NAMALWA (cell line): ENCODE data around the gene NTNG2.
"Not testable (repeated sequence)": the region's sequence is repeated elsewhere in the genome, so short reads cannot be mapped to it uniquely, and the experiment has no call there.

Source experiments
- DNase-seq: peaks from one replicate; pipeline ENCODE4 v3.0.0-alpha.2; 2015; ENCODE audit warnings: low spot score

Gene NTNG2, protein sequence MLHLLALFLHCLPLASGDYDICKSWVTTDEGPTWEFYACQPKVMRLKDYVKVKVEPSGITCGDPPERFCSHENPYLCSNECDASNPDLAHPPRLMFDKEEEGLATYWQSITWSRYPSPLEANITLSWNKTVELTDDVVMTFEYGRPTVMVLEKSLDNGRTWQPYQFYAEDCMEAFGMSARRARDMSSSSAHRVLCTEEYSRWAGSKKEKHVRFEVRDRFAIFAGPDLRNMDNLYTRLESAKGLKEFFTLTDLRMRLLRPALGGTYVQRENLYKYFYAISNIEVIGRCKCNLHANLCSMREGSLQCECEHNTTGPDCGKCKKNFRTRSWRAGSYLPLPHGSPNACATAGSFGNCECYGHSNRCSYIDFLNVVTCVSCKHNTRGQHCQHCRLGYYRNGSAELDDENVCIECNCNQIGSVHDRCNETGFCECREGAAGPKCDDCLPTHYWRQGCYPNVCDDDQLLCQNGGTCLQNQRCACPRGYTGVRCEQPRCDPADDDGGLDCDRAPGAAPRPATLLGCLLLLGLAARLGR

DNA sequence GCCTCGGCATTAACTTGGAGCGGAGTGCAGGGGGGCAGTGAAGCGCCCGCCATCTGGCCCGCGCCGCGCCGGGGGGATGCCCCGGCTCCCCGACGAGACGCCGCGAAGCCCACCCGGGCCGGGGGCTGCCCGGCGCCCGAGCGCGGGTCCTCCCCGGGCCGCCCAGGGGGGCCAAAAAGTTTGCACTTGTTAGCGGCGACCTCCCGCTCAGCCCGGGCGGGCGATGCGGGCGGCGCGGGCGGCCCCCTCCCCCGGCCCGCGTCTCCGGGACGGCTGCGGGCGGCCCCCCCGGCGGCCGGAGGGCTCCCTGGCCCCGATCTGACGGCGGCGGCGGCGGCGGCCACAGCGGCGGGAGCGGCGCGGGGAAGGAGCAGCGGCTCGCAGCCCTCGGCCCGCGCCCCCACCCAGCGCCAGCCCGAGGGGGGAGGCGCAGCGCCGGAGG is at the start of gene NTNG2:
Gene NTNG2 (plus strand): TSS at position 316 of the 442 bp plus-strand sequence. CDS start 4,774 bp downstream, outside the sequence.
- no peak for DNase-seq

DNA sequence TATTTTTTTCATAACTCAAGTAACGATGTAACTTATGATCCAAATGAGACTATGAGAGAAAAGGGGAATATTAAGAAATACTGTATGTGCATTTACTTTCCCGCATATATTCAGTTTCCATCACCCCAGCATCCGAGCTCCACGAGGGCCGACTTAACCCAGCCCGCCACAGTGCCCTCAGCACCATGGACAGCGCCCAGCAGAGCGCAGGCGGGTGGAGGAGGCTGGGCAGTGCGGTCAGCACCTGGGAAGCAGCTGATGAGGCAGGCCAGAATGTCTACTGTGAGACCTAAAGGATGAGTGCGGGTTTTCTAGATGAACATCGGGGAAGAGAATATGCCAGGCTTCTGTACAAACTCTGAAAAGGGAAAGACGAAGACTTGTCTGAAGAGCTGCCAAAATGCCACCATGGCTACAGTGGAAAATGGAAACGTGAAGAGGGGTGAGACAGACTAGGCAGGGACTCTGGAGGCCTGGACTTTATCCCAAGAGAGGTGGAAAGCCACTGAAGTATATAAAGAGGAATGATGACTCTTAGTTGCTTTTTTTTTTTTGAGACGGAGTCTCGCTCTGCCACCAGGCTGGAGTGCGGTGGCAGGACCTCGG is 47.7 kb upstream of the NTNG2 start:
- DNase-seq, result no peak

DNA sequence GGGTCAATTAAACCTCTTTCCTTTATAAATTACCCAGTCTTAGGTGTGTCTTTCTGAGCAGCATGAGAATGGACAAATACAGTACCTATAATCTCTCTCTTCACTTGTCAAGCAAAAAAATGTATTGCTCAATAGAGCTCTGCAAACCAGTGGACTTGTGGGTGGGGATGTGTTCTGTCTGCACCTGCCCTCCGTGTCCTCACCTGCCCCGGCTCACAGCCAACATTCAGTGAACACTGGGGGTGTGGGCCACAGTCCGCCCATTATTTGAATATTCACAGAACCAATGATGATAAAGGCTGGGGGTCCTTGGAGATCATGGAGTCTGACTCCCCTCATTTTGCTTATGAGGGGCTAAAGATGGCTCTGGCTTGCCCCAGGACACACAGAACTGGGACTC is 45.3 kb upstream of the NTNG2 start:
- no peak for DNase-seq

DNA sequence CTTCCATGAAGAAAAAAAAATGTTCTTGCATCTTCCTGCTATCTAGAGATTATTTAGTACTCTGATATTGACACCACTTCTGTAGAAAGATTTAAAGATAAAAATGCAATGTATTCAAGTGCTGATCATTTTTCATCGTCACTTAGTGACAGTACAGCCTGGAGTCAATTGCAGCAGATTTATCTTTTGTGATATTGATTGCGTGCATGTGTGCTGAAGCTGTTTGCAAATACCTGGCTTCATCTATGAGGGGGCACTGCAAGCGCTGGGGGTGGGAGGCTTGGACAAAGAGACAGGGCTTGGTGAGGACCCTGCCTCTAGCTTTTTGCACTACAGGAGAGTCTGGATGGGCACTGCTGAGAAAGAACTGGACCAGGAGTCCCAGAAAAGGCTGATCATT is 44.2 kb upstream of the NTNG2 start:
- DNase-seq, result no peak

DNA sequence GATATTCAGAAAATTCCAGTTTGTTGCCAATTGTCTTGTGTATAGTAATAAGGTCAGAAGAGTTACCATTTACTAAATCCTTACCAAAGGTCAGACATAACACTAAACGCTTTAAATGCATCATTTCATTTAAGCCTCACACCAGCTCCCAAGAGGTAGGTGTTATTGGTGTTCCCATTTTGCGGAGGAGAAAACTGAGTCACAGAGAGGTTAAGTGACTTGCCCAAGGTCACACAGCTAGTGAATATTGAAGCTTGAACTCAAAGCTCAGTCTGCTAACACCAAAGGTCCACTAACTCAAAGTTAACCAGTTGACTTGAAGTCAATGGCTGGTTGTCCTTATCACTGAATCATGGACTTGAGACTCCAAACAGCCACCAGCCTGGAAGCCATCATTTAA is 40.8 kb upstream of the NTNG2 start:
- no peak for DNase-seq

DNA sequence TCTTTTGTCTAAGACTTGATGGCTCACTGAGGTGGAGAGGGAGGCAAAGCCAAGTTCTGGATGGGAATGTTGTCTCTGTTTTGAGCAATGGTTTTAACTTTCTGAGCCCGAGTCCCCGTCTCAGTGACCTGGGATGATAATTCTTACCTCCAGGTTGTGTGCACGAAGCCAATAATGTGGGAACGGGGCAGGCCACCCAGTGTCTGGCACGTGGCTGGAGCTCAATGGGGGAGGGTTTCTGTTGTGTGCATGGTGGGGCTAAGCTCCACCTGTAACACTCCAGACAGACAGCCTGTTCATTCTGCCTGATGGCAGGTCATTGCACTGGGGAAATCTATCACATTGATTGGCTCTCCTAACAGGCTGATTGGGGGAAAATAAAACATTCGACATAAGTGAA is 37.1 kb upstream of the NTNG2 start:
- DNase-seq, result no peak

DNA sequence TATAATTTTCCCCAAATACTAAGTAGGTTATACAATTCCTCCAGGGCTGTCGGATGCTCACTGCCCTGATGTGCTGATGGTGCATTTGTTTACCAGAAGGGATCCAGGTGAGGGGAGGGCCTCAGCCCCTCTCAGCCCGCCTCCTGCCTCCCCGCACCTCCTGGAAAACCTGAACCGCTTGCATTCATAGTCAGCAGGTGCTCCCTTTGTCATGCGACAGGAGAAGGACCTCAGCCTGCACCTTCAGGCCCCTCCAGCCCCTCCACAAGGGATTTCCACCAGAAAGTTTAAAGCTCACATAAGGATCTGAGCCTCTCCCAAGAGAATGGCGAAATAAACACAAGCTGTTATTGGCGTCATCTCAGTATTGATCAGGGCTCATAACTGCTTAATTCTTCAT is 36.5 kb upstream of the NTNG2 start:
- no peak for DNase-seq

DNA sequence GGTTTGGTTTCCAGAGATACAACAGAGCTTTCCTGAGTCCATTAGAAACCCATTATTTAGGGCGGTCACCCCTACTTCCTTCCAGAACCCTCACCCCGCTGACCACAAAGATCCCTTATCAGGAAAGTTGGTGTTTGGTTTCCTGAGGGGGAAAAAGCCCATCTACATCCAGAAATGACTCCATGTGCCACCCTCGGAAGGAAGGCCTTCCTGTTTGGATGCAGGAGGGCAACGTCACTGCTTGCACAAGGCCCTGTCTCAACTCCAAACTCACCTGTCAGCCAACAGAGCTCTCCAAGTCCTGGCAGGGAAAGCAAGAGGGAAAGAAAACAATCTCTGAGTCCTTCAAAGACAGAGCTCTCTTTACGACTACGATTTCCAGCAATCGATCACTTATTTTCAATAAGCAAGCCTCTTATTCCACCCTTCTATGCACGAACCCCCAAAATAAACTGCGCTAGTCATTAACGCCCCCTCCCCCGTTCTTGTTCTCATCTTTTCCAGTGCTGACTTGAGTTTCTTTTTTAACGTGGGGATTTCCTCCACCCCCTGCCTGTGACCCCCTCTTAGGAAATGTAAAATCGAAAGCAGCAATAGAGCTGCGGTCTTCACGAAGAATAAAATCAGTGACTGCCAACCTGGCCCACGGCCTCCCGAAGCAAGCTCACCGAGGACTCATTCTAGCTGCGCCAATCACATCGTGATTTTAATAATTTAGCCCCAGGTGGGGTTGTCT is 35.7 kb upstream of the NTNG2 start:
- DNase-seq, result no peak

DNA sequence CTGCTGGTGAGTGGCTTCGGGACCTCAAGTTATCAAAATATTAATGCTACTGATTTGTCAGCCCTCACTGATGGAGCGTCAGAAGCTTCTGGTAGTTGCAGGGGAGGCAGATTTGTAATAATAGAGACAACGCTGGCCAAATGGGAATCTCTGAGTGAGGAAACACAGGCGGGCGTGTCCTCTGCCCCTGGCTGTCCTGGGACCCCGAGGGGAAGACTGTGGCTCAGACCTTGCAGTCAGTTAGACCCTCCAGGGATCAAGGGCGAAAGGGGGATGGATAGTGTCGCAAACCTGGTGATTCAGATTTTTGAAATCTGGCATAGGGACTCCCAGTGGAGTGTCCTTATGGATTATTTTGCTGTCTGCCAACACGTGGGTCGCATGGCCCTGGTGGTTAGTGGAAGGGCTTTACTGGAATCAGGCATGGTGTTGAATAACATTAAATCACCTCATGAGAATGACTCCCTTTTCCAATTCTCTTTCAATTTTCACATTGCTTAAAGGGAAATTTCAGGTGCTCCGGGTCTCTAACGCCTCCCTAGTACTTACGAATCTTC is 35.1 kb upstream of the NTNG2 start:
- no peak for DNase-seq

DNA sequence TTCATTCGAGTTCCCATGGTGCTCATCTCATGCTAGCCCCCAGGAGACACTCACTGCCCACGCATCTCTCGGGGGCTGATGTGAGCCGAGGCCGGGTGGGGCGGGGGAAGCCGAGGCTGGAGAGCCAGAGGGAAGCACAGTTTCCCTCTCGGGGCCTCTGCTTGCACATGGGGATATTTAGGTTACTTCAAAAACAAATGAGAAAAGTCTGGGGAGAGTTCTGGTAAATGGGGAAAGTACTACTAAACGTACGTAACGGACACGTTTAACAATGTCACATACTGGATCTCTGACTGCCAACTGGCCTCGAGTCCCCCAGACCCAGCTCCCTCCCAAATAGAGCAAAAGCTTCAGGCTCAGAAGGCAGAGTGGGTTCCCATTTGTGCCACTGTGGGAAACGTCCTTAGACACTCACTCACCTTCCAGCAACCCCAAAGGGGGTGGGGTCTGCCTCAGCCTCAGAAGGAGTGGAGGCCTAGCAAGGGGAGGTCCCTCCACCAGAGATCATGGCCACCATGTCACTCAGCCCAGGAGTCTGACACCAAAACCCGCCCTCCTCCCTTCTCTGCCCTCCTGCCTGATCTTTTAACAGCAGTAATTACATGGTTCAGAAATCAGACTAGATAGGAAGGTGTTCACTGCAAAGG is 33.8 kb upstream of the NTNG2 start:
- DNase-seq, result no peak

DNA sequence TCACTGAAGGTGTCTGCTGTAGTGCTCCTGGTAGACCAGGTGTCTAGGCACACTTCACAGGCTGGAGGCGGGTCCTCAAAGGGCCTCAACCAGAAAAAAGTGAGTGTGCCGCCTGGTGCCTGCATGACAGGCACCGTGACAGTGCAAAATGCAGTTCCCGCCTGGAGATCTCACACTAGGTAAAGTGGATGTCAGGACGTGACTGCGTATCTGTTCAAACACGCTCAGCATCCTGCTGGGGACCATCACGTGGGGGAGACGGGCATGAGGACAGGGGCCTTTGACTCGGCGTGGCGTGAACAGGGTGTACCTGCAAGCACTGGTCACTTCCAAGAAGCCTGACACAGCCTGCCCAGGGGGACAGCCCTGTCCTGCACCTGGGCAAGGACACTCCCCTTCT is 32.3 kb upstream of the NTNG2 start:
- DNase-seq, result no peak

DNA sequence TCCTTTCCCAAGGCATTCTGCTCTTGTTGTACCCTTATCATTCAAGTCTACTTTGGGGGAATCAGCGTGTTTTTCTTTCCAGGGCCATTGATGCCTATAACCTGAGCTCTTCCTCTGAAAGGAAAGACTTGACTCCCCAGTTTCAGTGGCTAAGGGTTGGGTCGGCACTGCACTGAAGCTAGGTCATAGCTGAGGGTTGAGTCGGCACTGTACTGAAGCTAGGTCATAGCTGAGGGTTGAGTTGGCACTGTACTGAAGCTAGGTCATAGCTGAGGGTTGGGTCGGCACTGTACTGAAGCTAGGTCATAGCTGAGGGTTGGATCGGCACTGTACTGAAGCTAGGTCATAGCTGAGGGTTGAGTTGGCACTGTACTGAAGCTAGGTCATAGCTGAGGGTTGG is 27.8 kb upstream of the NTNG2 start:
- DNase-seq, result not testable (repeated sequence)

DNA sequence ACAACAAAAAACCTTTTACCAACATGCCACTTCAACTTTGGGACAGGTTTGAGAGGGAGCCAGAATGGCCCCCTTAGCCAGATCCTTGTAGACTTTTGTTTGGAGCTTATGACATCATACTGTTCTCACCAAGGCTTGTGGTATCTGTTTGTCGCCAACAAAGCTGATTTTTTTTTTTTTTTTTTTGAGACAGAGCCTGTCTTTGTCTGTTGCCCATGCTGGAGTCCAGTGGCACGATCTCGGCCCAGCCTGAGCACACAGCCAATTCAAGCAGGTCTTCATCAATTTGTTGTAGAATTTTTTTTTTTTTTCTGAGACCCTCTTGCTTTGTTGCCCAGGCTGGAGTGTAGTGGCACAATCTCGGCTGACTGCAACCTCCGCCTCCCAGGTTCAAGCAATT is 26.4 kb upstream of the NTNG2 start:
- no peak for DNase-seq

DNA sequence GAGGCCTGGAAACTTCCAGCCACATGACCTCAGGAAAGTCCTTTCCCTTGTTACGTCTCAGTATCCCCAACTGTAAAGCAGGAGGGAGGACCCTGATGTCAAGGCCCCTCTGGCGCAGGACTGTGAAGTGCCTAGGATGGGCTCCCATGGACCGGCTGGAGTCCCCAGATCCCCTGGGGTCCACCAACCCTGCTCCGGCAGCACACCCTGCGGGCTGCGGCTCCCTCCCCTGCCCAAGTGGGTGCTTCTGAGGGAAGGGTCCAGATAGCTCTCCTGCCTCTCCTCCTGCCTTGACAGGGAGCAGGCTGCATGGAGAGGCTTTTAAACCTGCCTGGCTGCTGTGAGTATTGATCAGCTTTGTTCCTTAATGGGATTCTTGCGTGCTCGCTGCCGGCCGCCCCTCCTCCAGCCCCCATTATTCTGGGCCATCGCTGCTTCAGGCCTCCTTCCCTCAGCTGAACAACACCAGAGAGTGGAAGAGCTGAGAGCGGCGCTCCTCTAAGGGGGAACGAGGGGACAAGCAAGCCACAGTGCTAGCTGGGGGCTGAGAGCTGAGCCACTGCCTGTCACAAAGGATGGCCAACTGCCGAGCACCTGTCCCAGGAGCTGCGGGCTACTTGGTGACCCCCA is 25.6 kb upstream of the NTNG2 start:
- no peak for DNase-seq

DNA sequence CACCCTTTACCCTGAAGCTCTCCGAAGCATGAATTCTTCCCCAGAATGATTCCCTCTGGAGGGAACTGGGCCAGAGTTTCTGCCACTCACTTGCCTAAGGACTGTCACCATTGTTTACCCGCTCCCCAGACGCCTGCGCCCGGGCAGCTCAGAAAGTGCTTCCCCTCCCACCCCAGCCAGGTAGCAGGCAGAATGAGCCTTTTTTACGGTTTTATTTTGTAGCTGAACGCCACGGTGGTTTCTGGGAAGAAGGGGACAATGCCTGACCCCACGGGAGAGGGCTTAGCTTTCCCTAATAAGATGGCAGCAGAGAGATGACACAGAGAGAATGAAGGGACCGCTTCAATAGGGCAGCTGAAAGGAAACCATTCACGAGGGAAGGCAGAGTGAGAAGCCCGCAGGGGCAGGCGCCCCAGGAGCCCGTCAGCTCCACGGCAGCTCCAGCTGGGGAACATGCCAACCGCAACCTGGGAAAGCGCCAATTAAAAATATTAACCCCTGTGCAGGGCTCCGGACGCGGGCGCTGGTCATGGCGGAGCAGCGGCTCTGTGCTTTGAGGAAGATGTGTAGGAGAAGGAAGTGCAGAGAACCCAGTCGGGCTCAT is 20.4 kb upstream of the NTNG2 start:
- no peak for DNase-seq

DNA sequence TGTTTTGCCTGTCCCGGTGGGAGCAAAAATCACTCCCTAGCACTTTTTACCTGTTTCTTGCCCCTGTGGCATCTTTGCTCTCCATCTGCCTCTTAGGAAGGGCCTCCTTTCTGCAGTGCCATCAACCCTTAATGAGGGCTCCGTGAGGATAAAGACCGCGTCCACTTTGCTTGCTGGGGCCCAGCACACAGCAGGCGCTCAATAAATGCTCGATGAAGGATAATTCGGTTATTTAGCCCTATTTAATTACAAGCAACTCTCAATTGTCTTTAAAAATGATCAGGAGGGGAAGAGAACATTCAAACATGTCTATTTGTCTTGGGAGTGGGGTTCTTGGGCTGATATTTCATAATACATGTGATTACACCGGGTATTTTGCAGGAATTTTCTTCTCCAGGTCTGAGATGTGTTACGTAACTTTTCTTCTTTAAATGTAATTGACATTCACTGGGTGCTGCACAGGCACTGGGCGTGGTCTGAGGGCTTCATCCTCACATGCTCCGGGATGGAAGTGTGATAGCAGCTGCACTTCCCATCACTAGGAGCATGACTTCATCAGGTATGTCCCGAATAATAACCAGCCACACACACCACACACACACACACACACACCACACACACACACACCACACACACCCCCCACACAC is 19.8 kb upstream of the NTNG2 start:
- no peak for DNase-seq

DNA sequence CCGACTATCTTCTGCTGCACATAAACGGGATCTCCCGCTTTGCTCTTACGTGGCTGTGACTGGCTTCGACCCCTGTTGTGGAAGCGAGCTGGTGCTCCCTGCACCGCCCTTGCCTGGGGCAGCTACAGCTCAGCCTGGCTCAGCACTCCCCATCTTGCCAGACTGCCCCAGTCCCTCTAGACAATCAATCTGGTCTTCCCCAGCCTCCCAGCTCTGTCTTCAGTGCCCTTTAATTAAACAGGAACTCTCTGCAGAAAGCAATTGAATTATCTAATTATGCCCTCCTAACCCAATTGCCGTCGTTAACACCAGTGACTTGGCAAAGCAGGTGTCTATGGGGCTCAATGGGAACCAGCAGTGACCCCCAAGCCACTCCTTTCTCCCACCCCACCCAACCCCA is 18.9 kb upstream of the NTNG2 start:
- DNase-seq, result no peak

DNA sequence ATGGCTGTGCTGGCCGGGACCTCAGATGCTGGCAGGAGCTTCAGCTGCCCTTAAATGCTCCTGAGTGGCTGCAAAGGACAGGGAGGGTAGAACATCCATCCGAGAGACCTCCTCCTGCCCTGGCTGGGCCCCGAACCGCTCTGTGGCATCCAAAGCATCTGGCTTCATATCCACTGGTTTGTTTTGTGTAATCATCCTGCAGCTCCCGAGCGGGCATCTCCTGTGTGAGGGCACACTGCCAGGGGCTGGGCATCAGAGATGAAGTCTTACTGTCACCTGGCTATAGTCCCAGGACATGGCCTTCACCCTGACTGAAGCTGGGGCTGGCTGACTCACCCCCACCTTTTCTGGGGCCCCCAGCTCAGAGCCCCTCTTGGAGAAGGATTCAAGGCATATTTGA is 18.5 kb upstream of the NTNG2 start:
- no peak for DNase-seq

DNA sequence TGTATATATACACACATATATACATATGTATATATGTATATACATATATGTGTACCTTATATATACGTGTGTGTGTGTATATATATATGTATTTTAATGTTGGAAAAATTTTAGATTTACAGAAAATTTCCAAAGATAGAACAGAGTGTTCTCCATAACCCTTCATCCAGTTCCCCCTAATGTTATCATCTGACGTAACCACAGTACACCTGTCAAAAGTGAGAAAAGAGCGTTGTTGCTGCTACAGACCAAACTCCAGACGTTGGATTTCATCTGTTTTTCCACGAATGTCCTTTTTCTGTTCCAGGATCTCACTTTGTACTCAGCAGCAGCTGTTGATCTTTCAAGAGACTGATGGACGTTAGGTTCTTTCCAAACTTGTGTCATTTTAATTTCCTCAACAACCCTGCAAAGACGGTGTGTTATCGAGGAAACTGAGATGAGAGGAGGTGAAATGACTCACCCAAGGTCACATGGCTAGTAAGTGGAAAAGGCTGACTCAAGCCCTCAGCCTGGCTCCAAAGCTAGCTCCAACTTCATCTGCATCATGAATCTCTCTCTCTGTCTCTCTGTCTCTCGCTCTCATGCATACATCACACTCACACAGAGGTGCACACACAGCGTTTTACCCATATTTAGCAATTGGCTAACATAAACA is 17.0 kb upstream of the NTNG2 start:
- no peak for DNase-seq

DNA sequence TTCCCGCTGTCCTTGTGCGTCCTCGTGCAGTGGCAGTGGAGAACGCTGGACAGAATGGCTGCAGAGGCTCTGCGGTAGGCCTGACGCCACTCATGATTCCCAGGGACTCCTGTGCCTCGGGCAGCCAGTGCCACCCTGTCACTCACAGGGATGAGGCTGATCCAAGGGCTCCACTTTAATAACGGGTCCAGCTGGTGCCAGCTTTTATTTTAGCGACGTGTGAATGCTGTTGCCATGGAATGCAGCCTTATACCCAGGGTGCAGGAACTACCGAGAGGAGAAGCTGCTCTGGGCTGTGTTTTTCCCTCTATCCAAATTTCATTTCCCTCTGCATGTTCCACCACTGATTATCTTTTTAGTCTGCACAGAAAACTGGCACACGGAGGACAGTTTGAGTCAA is 15.8 kb upstream of the NTNG2 start:
- no peak for DNase-seq
